Activated T-cell treated with anti-CD3 and anti-CD28 coated beads for 1 hour (primary cell): Measurements from ENCODE around the gene SIGLEC12.
"Not testable (repeated sequence)": the region's sequence is repeated elsewhere in the genome, so short reads cannot be mapped to it uniquely, and the experiment has no call there.

Experiments used
- DNase-seq: peaks from one replicate; pipeline ENCODE4 v3.0.0-alpha.2; 2020; ENCODE audit warnings: low read depth

Gene SIGLEC12

DNA sequence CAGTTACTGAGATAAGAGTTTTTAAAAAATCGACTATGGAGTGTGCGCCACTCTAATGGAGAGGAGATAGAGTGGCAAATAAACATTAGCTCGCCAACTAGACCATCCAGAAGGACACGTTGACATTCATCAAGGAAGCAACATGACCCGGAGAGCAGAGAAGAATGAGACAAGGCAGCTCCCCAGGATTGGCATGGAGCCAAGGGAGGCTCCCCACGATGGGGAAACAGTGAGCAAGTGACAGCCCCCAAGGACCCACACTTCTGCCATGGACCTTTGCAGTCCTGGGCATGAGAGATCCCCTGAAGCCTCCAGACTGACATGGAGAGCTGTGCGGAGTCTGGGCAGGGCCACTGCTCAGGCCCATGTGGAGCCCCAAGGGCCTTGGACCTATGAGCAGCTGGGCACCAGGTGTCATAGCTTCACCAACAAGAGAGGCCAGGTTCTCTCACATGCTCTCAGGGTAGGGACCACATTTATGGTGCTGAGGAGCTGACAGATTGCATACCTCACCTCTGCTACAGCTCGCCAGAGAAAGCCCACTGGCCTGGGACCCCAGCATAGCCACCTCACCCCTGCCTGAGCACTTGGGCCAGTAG lies 23.2 kb upstream of the SIGLEC12 start:
- no peak for DNase-seq

DNA sequence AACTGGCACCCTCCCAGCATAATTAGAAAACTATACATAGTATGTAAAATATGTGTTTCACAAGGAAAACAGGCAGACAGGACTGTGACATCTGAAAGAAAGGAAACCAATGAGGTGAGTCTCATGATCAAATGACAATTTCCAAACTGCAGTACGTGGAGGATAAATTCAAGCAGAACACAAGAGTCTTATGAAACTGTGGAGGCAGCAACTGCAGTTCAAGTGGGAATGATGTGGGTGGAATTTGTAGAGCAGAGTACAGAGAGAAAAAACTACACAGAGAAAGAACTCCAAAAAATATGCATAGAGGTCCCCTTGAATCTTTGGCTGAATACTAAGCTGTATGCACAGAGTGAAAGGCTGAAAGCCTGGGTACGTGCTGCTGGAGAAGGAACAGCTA lies 20.2 kb upstream of the SIGLEC12 start:
- no peak for DNase-seq

DNA sequence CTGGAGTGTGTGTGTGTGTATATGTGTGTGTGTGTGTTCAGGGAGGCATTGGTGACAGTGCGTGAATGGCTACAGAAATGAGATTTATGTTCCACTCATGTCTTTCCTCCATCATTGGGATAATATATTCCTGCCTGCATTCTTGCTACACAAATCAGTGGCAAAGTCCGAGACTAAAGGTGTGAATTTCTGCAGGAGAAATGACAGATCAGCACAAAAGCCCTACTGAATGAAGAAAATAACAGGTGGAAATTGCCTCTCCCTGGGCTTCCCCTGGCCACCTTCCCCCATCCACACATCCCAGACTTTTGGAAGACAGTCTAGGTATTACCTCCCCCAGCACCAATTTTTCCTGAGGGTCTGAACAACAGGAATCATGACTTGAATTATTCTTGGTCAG lies 19.8 kb upstream of the SIGLEC12 start:
- DNase-seq = no peak

DNA sequence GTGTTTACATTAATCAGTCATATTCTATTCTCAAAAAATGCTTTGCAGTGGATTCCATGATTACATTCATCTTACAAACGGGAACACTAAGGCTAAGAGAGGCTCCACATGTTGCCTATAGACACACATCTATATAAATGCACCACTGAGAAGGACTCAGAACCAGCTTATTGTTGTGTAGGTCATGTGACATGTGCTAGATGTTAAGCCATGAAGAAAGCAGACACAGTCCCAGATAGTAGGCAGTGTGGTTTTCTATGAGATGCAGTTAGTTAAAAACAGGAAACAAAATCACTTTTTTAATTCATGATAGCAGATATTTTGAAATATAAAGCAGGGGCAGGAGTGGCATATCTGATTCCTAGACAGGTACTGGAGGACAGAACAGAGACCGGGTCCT lies 19.1 kb upstream of the SIGLEC12 start:
- no peak for DNase-seq

DNA sequence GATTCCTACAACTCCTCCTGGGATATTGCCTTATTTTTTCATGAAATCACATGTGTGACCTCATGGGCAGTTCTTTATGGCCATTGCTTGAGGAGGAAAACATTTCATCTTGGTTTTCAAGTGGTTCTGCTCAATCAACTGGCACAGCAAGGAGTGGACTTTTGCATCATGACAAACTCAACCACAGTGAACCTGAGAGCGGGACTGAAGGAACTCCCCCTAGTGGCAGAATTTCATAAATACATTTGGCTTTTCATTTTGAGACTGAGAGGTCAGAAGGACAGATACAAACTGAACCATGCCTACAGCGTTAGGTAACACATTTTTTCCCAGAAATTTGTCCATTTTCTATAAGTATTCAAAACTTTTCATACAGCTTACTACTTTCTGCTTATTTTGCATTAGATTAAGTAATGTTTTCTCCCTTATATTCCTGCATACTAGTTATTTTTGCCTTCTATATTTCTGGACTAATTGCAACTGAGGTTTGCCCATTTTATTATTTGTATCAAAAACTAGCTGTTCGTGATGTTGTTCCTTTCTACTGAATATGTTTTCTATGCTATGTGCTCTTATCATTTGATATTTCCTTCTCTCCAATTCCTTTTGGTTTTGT lies 13.4 kb upstream of the SIGLEC12 start:
- DNase-seq = no peak

DNA sequence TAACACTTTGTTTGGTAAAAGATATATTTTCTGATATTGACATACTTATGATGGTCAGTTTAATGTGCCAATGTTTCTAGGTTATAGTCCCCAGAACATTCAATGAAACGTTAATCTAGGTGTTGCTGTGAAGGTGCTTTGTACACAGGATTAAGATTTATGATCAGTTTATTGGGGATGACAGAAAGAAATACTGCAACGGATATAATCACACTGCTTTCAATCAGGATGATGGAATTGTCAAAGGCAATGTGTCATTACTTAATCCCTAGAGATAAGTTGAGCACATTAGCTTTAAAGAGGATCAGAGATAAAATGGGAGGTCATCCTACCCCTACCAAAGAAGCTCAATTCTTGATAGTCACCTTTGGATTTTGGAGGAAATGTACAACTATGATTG lies 12.4 kb upstream of the SIGLEC12 start:
- no peak for DNase-seq

DNA sequence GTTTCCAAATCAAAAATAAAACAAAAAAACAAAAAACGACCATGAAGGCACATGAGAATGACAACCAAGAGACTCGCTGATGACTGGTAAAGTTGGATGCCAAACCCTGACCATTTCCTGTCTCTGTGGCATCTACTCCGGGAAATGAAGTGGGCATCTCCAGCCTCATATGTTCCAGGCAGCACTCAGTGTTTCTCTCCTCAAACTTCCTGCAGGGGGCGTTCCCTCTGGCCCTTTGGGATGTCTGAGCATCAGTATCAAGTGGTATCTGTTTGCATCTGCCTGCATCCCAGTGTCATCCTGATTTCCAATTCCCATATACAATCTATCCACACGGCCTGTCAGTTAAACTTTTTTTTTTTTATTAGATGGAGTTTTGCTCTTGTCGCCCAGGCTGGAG lies 9.8 kb upstream of the SIGLEC12 start:
- no peak for DNase-seq

DNA sequence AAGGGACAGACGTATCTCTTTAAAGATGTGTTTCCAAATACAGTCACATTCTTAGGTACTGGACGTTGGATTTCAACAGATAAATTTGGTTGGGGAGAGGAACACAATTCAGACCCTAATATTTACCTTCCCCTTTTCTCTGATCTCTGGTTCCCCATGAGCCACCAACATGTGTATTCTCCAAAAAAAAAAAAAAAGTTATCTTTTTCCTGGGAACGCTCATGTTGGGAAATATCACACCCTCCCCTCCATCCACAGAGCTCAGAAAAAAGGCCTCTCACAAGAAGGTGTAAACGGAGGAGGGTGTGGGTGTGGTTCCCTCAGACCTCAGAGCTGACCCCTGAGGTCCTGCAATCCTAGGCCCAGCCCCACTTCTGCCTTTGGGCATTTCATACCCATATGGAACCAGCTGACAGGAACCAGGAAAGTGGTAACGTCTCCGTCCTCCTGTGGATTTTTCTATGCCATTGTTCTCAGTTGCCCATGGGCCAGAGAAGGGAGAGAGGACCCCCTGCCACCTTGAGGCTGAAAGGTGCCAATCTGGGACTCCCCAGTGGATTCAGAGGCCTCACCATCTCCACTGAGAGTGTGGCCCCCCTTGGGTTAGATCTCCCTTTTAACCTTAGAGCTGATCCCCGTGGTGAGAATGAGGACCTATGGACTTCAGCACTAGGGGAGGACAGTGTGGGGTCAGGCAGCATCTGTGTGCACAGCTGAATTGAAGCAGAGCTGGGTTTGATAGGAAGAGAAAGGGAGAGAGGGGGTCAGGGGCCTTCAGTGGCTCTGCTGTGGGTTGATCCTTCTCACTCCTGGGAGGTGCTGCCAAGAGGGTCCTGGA lies 8.4 kb upstream of the SIGLEC12 start:
- no peak for DNase-seq

DNA sequence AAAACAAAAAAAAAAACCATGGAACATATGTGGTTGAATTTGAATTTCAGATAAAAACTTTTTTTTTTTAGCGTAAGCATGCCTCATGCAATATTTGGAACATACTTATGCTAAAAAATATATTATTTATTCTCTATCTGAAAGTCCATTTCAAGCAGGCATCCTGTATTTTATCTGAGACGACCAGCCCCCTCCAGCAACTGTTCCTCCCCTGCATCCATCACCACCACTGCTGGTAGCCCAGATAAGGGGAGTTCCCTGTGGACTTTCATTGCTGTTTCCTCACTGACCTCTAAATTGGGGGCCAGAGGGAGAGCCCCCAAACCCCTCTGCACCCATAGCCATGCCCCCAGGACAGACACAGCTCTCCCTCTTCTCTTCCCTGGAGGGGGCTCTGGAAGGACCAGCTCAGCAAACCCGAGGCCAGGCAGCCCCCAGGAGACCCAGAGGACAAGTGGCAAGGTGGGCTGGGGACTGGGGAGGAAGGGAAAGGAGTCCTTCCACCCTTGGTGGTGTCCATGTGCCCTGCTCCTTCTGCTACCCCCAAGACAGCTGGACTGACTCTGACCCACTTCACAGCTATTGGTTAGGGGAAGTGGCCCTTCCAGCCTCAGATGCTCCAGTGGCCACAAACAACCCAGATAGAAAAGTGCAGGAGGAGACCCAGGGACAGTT lies 6.6 kb upstream of the SIGLEC12 start:
- no peak for DNase-seq

DNA sequence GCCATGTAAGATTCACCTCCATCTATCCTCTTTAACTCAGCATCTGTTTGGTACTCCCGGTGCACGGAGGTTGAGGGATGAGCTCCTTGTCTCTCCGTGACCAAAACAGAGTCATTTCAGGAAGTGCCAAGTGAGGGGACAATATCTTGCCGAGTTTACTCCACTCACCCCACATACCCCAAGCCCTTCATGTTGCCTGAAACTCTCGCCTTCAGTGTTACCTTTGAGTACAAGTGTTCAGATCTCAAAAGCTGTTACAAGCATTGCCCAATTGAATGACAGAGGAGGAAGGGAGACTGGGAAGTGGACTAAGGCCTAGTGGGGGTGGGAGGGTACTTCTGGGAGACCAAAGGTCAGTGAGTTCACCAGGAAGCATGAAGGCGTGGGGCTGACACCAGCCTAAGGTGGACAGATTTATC lies 6.0 kb upstream of the SIGLEC12 start:
- DNase-seq = no peak

DNA sequence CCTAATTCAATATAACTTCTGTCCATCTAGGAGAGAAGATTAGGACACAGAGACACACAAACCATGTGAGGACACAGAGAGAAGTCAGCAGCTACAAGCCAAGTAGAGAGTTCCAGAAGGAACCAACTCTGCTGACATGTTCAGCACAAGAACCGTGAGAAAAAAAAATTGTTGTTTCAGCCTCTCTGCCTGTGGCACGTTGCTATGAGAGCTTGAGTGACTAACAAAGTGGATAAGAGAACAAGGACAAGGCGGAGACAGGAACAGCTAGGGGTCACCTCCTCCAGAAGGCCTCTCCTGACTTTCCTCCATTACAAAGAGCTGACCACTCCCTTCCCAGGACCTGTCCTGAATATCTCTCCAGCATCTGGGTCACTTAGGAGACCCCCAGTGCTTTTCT lies 5.6 kb upstream of the SIGLEC12 start:
- DNase-seq = no peak

DNA sequence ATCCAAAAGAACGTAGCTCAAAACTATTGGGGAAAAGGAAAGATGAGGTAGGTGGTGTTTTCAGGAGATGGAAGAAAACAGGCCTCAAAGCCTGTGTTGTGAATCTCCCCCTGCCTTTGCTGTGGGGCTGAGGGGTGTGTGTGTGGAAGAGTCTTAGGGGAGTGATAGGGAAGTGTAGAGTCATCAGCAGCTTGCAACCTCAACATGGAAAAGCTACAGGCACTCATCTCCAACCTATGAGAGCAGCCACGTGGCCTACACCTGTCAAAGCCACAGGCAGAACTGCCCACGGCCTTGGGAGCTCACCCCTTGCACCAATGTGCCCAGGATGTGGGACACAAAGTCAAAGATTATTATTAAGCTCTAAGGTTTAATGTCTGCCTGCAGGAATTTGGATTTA lies 4.3 kb upstream of the SIGLEC12 start:
- no peak for DNase-seq

DNA sequence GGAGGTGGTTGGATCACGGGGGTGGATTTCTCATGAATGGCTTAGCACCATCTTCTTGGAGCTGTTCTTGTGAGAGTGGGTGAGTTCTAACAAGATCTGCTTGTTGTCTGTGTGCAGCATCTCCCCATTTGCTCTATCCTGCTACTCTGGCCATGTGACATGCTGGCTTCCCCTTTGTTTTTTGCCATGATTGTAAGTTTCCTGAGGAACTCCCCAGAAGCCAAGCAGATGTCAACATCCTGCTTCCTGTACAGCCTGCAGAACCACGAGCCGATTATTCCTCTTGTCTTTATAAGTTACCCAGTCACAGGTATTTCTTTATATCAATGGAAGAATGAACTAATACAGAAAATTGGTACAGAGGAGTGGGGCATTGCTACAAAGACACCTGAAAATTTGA lies 2.3 kb upstream of the SIGLEC12 start:
- no peak for DNase-seq

DNA sequence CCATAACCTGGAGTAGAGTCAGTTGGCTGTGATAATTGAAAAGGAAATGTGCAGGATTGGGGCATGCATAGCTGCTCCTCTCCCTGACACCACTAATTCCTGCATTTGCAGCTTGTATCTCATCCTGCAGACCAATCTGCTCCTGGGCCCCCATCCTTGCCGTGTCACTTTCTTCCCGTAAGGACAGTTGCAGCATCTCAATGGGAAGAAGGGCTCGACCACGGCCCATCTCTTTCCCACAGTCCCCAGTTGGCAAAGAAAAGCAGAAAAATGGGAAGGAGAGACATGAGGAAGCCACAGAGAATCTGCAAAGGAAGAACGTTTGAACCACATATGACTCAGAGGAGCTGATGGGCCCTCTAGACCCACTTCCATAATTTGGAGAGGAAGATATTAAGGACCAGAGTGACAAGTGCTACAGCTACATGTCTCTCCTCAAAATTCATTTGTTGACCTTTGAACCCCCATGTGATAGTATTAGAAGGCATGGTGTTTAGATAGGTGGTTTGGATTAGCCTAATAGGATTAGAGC lies 1.8 kb upstream of the SIGLEC12 start:
- no peak for DNase-seq

DNA sequence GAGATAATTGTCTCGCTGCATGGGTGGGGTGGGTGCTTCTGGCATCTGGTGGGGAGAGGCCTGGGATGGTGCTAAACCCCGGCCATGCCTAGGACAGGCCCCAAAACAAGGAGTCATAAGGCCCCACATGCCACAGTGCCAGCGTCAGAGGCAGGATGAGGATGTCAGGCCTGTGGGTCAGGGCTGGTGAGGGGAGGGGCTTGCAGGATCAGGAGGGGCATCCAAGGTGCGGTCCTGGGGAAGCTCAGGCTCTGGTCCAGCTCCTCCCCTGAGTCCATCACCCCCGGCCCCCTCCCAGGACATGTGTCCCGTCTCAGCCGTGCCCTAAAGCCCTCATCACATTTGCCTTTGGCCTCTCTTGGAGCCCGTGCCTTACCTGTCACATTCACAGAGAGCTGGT lies 669 bp downstream of the SIGLEC12 start:
- not testable (repeated sequence) for DNase-seq

DNA sequence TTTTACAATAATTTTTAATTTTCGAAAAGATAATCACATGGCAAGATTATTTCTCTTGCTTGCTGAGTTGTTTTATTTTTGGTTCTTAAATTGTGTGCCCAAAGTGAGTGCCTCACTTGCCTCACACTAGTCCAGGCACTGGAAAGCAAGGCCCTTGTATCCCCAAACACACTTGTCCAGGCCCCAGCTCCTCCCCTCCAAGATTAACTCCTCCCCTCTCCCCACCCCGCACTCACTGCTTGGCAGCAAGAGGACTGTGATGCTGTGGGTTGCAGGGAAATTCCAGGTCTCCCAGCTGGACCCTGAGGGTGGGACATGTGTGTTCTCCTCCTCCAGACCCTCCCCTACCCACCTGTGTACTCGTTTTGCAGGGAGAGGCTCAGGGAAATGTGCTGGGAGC lies 3.9 kb downstream of the SIGLEC12 start:
- DNase-seq = no peak

DNA sequence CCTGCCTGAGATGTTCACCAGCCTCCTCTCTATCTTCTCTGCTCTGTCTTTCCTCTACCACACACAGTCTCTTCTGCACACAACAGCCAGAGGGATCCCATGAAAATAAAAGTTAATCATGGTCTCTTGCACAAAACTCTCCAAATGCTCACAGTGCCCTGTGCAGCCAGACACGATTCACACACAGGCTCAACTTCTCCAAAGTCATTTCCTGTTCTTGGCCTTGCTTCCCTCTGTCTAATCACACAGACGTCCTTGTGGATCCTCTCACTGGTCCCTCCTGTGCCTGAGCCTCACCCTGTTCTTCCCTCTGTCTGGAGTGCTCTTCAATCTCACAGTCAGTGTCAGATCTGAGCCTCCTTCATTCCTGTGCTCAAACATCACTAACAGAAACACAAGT lies 7.8 kb downstream of the SIGLEC12 start:
- DNase-seq = no peak

DNA sequence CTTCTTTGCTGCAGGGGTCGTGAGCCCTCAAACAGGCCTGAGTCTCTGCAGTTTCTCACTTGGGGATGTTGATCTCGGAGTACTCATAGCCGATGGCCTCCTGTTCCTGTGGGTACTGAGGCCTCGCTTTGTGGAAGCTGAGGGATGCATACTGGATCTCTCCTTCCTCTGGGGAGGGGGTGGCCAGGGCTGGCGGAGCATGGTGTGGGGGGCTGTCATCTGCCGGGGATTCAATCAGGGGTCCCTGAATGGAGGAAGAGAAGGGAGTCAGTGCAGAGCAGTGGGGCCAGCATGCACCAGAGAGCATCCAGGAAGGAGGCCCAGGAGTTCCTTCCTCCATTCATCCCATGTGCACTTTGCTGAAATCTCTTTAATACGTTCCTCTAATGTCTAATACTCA lies 10.0 kb downstream of the SIGLEC12 start:
- no peak for DNase-seq

DNA sequence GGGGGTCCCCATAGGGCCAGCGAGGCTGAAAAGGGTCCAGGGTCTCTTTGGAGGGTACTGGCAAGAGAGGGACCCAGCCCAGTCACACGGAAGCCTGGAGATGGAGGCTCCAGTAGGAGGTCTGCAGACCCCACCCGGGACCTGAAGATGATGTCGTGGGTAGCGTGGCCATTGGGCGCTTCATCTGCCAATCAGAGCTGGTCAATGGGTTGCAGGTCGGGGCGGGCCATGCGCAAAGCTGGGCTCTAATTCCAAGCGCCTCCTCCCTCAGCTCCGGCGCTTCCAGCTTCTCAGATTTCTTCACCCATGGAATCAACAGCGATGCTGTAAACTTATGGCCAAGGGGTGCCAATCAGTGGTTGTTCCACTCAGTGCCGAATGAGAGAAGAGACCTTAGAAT lies 10.9 kb downstream of the SIGLEC12 start:
- DNase-seq = no peak

DNA sequence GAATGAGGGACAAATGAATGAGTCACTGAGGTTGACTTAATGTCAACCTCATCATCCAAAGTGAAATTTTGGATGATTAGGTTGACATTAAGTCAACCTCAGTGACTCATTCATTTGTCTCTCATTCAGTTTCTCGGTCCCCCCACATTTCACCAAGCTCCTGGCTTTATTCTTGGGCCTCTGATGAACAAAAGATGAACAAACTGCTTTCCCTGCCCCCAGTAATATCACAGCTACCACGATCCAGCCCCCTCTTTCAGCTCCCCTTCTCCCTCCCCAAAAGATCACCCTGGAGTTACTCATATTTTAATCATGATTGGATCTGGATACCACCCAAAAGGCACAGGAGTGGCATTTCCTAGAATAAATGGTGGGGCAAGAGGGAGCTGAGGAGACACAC lies 12.5 kb downstream of the SIGLEC12 start:
- no peak for DNase-seq

DNA sequence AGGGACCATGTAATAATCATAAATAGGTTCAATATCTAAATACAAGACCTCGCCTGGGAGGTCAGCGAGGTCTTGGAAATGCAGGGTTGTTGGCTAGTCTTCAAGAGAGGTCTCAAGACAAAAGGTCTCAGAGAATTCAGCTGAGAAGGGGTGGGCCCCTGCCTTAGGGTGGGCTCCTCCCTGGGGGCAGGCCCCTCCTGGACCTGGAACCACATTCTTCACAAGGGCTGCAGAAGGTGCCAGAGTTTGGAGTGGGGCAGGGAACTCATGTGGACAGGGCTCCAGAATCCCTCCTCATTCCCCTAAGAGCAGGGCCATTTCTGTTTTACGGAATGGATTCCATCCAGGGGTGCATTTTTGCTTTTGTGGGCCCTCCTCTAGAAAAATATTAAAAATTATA lies 13.1 kb downstream of the SIGLEC12 start:
- DNase-seq = no peak

DNA sequence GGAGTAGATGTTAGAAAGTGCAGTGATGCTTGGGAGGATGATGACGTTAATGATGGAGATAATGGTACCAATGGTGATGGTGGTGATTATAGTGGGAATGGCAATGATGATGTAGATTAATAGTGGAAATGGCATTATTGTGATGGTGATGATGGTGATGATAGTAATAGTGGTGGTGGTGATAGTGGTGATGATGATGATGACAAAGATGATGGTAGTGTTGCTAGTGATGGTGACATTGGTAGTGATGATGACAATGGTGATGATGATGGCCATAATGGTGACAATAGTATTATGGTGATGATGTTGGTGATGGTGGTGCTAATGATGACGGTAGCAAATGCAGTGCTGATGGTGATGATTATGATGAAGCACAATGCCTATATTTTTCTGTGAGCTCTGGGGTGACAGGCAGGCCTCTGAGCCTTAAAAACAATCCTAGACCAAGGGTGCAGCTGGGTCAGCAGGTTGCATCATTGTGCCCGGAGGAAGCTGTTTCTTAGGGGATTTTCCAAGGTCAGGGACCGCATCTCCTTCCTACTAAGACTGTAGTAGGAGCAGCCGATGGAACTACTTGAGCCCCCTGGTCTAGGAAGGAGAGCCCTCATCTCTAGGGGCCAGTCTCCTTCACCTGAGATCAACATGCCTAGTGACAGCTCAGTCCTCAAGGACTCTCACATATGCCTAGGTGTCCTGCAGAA lies 15.5 kb downstream of the SIGLEC12 start:
- DNase-seq = no peak
